ENCODE data around the gene PRKD1.

DNA sequence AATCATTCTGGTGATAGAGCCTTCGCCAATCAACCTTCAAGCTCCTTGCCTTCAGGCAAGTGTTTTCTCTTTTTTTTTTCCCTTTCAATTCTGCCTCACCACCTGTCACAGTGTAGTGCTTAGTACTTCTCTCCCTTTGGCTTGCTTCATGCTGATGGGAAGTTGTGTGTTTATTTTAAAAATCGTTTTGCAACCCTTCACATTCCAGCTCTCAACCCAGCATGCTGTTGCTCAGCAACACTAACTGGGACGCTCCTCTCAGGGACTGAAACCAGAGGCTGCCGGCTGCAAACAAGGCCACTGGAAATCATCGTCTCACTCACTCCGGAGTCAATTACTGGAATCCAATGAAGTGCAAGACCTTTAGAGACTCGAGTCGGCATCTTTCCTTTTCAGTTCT lies 342.7 kb downstream of the PRKD1 start:
- TF ChIP-seq CTCF (IDR thresholded peaks at IDR 0.05), result no peak
- TF ChIP-seq EZH2 (IDR thresholded peaks at IDR 0.05; ENCODE audit: borderline replicate concordance, insufficient read depth, low read depth, low read length, poor library complexity, severe bottlenecking), result no peak
